Epithelial cell of esophagus (primary cell): Measurements from ENCODE around the gene SET.
A peak's percentile ranks its signal among the peaks of the same experiment; 100 is the strongest.
"Not testable (repeated sequence)": the region's sequence is repeated elsewhere in the genome, so short reads cannot be mapped to it uniquely, and the experiment has no call there.

ENCODE experiments used
- DNase-seq: peaks from one replicate; pipeline ENCODE4 v3.0.0; 2010; ENCODE audit warnings: low read depth
- H3K4me3 ChIP-seq: 2 replicates; pipeline ENCODE4 v1.5.1; 2011; ENCODE audit warnings: mild to moderate bottlenecking, low read length, control low read depth
- TF ChIP-seq, protein P1 (sequence below): IDR thresholded peaks from 2 replicates; pipeline ENCODE4 v1.5.1; 2011; ENCODE audit warnings: low read depth, mild to moderate bottlenecking, low read length, control low read depth, inconsistent platforms; ENCODE audit not compliant: insufficient read depth; ENCODE audit errors: missing control alignments

The SET gene

DNA sequence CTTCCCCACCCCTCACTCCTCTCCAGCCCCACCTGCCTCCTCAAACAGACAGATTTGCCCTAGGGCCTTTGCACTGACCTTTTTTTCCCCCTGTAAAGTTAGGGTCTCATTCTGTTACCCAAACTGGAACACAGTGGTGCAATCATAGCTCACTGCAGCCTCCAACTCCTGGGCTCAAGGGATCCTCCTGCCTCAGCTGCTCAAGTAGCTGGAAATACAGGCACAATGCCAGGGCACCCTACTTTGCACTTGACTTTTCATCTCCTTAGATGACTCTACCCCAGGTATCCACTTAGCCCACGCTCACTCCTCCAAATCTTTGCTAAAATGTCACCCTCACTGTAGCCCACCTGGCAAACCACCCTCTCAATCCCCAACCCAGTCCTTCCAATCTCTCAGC lies 34.5 kb upstream of the SET start:
- no peak for DNase-seq
- TF ChIP-seq, protein P1, sequence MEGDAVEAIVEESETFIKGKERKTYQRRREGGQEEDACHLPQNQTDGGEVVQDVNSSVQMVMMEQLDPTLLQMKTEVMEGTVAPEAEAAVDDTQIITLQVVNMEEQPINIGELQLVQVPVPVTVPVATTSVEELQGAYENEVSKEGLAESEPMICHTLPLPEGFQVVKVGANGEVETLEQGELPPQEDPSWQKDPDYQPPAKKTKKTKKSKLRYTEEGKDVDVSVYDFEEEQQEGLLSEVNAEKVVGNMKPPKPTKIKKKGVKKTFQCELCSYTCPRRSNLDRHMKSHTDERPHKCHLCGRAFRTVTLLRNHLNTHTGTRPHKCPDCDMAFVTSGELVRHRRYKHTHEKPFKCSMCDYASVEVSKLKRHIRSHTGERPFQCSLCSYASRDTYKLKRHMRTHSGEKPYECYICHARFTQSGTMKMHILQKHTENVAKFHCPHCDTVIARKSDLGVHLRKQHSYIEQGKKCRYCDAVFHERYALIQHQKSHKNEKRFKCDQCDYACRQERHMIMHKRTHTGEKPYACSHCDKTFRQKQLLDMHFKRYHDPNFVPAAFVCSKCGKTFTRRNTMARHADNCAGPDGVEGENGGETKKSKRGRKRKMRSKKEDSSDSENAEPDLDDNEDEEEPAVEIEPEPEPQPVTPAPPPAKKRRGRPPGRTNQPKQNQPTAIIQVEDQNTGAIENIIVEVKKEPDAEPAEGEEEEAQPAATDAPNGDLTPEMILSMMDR: no peak
- H3K4me3 ChIP-seq: no peak overlapping the region

DNA sequence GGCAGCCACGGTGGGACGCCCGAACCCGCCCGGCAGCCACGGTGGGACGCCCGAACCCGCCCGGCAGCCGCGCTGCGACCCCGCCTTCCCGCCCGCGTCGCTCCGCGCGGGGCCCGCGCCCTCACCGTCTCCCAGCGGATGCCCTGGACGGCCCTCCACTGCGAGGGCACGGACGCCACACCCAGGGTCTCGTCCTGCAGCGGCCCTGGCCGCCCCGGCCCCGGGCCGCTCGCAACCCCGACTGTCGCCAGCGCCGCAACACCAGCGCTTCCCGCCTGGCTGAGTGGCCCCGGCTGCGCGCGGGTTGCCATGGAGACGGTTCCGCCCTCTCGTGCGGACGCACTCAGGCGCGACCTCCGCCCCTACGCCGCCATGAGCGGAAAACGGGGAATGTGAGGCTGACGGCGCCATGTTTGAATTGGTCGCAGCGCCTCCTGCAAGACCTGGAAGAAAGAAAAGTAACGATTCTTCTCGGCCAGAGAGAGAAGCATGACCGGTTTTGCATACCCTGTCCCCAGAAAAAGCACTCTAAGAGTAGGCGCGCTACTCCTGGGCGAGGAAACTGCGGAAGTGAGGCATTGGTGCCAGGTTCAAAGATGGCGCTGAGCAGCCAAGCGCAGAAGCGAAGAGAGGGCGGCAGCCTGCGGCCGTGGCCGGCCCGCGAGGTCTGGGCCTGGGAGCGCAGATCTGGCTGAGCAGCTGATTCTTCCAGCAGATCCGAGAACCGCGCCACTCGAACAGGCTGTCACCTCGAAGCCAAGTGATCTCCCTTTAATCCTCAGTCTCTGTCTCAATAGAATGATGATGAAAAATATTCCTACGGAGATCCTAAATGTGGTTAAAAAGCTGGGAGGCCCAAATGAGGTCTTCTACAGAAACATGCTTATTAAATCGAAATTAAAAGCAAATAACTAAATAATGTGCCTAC lies 32.3 kb upstream of the SET start, which contains the start of gene DYNC2I2:
Gene DYNC2I2, minus strand, starts transcription at position 432 of the 928 bp plus-strand sequence. Its CDS starts 121 bp downstream, at position 311.
- TF ChIP-seq, protein P1: no peak
- H3K4me3 ChIP-seq: peak within 1 kb of the TSS; percentile 71
- peak; percentile 93 for DNase-seq

DNA sequence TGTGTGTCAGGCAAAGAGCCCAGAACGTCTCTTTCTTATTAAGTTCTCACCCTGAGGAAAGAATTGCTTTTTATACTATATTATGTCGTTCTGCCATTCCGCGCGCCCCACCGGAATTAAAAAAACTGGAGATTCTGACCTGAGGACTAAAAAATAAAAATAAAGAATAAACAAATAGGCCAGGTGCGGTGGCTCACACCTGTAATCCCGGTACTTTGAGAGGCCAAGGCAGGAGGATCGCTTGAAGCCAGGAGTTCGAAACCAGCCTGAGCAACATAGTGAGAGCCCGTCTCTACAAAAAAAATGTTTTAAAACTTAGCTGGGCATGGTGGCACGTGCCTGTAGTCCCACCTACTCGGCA lies 31.7 kb upstream of the SET start:
- no peak for DNase-seq
- TF ChIP-seq, protein P1: no peak
- H3K4me3 ChIP-seq: peak overlapping the region; percentile 71

DNA sequence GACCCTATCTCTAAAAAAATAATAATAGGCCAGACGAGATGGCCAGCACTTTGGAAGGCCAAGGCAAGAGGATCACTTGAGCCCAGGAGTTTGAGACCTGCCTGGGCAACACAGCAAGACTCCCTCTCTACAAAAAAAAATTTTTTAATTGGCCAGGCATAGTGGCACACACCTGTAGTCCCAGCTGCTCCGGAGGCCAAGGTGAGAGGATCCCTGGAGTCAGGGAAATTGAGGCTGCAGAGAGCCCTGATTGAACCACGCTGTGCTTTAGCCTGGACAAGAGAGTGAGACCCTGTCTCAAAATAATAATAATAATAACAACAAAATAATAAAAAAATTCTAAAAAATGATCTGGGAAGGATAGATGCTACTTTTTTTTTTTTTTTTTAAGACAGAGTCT lies 31.2 kb upstream of the SET start:
- H3K4me3 ChIP-seq: no peak overlapping the region
- DNase-seq: no peak
- TF ChIP-seq, protein P1: no peak

DNA sequence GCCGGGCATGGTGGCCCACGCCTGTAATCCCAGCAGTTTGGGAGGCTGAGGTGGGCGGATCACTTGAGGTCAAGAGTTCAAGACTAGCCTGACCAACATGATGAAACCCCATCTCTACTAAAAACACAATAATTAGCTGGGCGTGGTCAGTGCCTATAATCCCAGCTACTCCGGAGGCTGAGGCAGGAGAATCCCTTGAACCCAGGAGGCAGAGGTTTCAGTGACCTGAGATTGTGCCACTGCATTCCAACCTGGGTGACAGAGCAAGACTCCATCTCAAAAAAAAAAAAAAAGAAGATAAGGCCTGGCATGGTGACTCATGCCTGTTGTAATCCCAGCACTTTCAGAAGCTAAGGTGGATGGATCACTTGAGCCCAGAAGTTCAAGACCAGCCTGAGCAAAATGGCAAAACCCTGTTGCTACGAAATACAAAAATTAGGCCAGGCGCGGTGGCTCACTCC lies 22.5 kb upstream of the SET start:
- peak; percentile 68 for DNase-seq
- H3K4me3 ChIP-seq: not testable (repeated sequence)

DNA sequence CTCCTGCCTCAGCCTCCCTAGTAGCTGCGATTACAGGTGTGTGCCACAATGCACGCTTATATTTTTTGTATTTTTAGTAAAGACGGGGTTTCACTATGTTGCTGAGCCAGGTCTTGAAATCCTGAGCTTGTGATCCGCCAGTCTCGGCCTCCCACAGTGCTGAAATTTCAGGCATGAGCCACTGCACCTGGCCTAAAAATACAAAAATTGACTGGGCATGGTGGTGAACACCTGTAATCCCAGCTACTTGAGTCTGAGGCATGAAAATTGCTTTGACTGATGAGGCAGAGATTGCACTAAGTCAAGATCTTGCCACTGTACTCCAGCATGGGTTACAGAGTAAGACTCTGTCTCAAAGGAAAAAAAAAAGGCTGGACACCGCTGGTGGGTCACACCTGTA lies 19.2 kb upstream of the SET start:
- TF ChIP-seq, protein P1: no peak
- H3K4me3 ChIP-seq: no peak overlapping the region
- no peak for DNase-seq

DNA sequence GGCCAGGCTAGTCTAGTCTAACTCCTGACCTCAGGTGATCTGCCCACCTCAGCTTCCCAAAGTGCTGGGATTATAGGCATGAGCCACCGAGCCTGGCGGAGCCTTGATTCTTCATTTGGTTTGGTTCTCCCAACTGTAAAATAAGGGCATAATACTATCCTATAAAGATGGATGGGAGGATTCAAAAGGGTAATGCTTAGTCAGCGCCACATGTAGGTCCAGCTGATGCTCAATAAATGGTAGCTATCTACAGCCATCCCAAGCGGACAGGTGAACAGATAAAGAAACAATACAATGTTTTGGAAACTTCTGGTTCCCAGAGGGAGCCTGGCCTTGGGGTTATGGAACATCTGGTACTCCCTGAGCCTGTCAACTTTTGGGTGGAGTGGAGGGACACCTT lies 13.6 kb upstream of the SET start:
- no peak for DNase-seq
- H3K4me3 ChIP-seq: no peak overlapping the region
- TF ChIP-seq, protein P1: no peak
